Lower leg skin (tissue), 4 donors: ENCODE results near the gene RAP2C. TPM values are rescaled to one million over a fixed set of nuclear protein-coding genes. Genes with fewer than 3 reads are reported as not detected.

Experiments used
- DNase-seq, 2 donors: peaks; one replicate each; pipeline ENCODE4 v3.0.0-alpha.2; 2019; ENCODE audit warnings: low spot score in 2 of 2
- H3K4me3 ChIP-seq: fragments of 200-600 bp; sonication (generic); 2 replicates; pipeline ENCODE4 v1.5.1; 2017; ENCODE audit warnings: mild to moderate bottlenecking, low read depth; ENCODE audit not compliant: poor library complexity, severe bottlenecking
- CTCF ChIP-seq, 3 donors: fragments of 450-650 bp; IDR thresholded peaks; one replicate each; pipeline ENCODE4 v1.5.1; 2016; ENCODE audit warnings: antibody characterized with exemption in 3 of 3, mild to moderate bottlenecking in 3 of 3, moderate library complexity in 2 of 3
- POLR2A ChIP-seq, 2 donors: fragments of 450-650 bp; IDR thresholded peaks; one replicate each; pipeline ENCODE4 v1.6.1; 2016 to 2017; ENCODE audit warnings: antibody characterized with exemption in 2 of 2, mild to moderate bottlenecking in 1 of 2, moderate library complexity in 1 of 2
- WGBS, 2 donors: methylation state at CpG; one replicate each; pipeline ENCODE4 v1.1.5; 2018; 5-methylcytosine and 5-hydroxymethylcytosine counted together
- intact Hi-C: fragments of 100-400 bp; cut with DNase I; formaldehyde crosslinking; loops from one replicate; pipeline ENCODE4 v1.15.0; 2023; ENCODE audit warnings: low total_unique reads
- total RNA-seq, 4 donors: library from RNA; depleted of rRNA; stranded (reverse); fragments of >200 nt; gene quantifications; one replicate each; pipeline ENCODE4 v1.1.0, GENCODE V29; 2016

RAP2C gene
- total RNA-seq, 4 donors from 2014 or later: 12.7 to 14.1 (median 13.6) TPM

- H3K4me3 ChIP-seq: no peak overlapping the region
- intact Hi-C loops: no loop called here
- 76 to 99% methylated on average over 6 of the region's 6 CpGs for WGBS, 2 donors
- no peak for TF ChIP-seq CTCF (IDR thresholded peaks at IDR 0.05)
- TF ChIP-seq POLR2A (IDR thresholded peaks at IDR 0.05): no peak
- no peak for DNase-seq
These were observed 19.3 kb downstream of the RAP2C start for GRCh38 chrX:132199941-132200340.

- no peak for TF ChIP-seq POLR2A (IDR thresholded peaks at IDR 0.05)
- no peak for TF ChIP-seq CTCF (IDR thresholded peaks at IDR 0.05)
- WGBS, 2 donors: 91 to 99% methylated on average over 12 to 19 of the region's 29 CpGs
- no peak overlapping the region for H3K4me3 ChIP-seq
- intact Hi-C loops: no loop called here
- no peak for DNase-seq
These were observed 25.2 kb downstream of the RAP2C start for GRCh38 chrX:132193872-132194574.

GRCh38 chrX:132191938-132192337 lies 27.3 kb downstream of the RAP2C start:
- no peak overlapping the region for H3K4me3 ChIP-seq
- TF ChIP-seq POLR2A (IDR thresholded peaks at IDR 0.05) (no peak), CTCF (IDR thresholded peaks at IDR 0.05) (no peak)
- intact Hi-C loops: no loop called here
- no peak for DNase-seq
- WGBS, 2 donors: 91 to 100% methylated on average over 1 of the region's 1 CpG

GRCh38 chrX:132188175-132188574 lies 31.1 kb downstream of the RAP2C start:
- no peak for DNase-seq
- WGBS, 2 donors: 55 to 61% methylated on average over 3 of the region's 3 CpGs
- no peak for TF ChIP-seq POLR2A (IDR thresholded peaks at IDR 0.05)
- TF ChIP-seq CTCF (IDR thresholded peaks at IDR 0.05): no peak
- no peak overlapping the region for H3K4me3 ChIP-seq
- intact Hi-C loops: no loop called here

- no peak overlapping the region for H3K4me3 ChIP-seq
- intact Hi-C loops: no loop called here
- no peak for DNase-seq
- TF ChIP-seq POLR2A (IDR thresholded peaks at IDR 0.05): no peak
- TF ChIP-seq CTCF (IDR thresholded peaks at IDR 0.05): no peak
- 63 to 75% methylated on average over 4 of the region's 4 CpGs for WGBS, 2 donors
These were observed 31.8 kb downstream of the RAP2C start for GRCh38 chrX:132187451-132187850.

- 67 to 69% methylated on average over 4 of the region's 4 CpGs for WGBS, 2 donors
- no peak overlapping the region for H3K4me3 ChIP-seq
- intact Hi-C loops: no loop called here
- no peak for TF ChIP-seq POLR2A (IDR thresholded peaks at IDR 0.05)
- no peak for TF ChIP-seq CTCF (IDR thresholded peaks at IDR 0.05)
- DNase-seq: no peak
These were observed 34.4 kb downstream of the RAP2C start for GRCh38 chrX:132184871-132185270.
